Right atrium auricular region (tissue), 2 donors: ENCODE results near the gene SRSF2. TPM values are rescaled to one million over a fixed set of nuclear protein-coding genes. Genes with fewer than 3 reads are reported as not detected.

Source experiments
- DNase-seq: peaks from one replicate; pipeline ENCODE4 v3.0.0-alpha.2; 2019; ENCODE audit warnings: low spot score
- H3K27ac ChIP-seq, 2 donors: fragments of 200-600 bp; sonication (generic); 1 replicate in 1 of 2; 2 replicates in 1 of 2; pipeline ENCODE4 v1.5.1; 2016 to 2019
- H3K27me3 ChIP-seq, 2 donors: fragments of 200-600 bp; sonication (generic); one replicate each; pipeline versions ENCODE4 v1.5.1 to v1.6.0; 2017 to 2019
- H3K36me3 ChIP-seq: fragments of 200-600 bp; sonication (generic); one replicate; pipeline ENCODE4 v1.5.1; 2016
- H3K4me1 ChIP-seq, 2 donors: fragments of 200-600 bp; sonication (generic); one replicate each; pipeline versions ENCODE4 v1.5.1 to v1.6.0; 2017 to 2019
- H3K4me3 ChIP-seq, 2 donors: fragments of 200-600 bp; sonication (generic); 1 replicate in 1 of 2; 2 replicates in 1 of 2; pipeline ENCODE4 v1.5.1; 2017 to 2019; ENCODE audit warnings: mild to moderate bottlenecking in 1 of 2, moderate library complexity in 1 of 2
- H3K9me3 ChIP-seq, 2 donors: fragments of 200-600 bp; sonication (generic); one replicate each; pipeline ENCODE4 v1.5.1; 2019
- total RNA-seq, 2 donors: library from RNA; depleted of rRNA; stranded (reverse); fragments of >200 nt; gene quantifications; one replicate each; pipeline ENCODE4 v1.1.0, GENCODE V29; 2016
- TF ChIP-seq, protein P1 (sequence below), 2 donors: fragments of 200-600 bp; sonication (generic); IDR thresholded peaks; one replicate each; pipeline ENCODE4 v1.5.1; 2019; ENCODE audit warnings: antibody characterized with exemption in 2 of 2

The SRSF2 gene
- total RNA-seq, 2 donors from 2014 or later = 78.3 to 135 TPM

DNA sequence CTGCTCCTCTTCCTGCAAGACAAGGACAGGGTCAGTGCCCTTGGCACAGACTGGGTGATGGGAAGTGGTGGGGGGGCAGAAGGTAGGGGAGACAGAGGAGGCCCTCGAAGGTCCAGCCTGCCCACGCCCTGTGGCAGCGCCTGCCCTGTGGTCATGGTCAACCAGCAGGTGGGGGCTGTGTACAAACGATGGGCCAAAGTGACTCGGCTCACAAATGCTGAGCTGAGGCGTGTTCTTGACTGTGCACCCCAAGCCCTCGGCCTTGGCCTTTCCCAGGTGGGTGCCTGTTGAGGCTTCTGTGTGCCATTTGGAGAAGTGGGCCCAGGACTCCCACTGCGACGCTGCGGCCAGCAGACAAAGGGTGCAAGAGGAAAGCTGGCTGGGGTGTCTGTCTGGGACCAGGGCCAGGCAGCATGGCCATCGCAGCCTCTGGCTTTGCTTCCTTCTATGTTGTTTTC is 48.9 kb downstream of the SRSF2 start:
- Histone ChIP-seq H3K27me3 (no peaks in the 10 kb centered on the region), H3K27ac (peak overlapping the region; percentile 93 to 98), H3K4me1 (peaks cover 0 to 100% of the 10 kb centered on the region in 2 donors), H3K9me3 (no peaks in the 10 kb centered on the region), H3K36me3 (peaks cover 30% of the 10 kb centered on the region), H3K4me3 (peak overlapping the region in 1 of 2 donors; percentile 5)
- DNase-seq = no peak
- TF ChIP-seq, protein P1, sequence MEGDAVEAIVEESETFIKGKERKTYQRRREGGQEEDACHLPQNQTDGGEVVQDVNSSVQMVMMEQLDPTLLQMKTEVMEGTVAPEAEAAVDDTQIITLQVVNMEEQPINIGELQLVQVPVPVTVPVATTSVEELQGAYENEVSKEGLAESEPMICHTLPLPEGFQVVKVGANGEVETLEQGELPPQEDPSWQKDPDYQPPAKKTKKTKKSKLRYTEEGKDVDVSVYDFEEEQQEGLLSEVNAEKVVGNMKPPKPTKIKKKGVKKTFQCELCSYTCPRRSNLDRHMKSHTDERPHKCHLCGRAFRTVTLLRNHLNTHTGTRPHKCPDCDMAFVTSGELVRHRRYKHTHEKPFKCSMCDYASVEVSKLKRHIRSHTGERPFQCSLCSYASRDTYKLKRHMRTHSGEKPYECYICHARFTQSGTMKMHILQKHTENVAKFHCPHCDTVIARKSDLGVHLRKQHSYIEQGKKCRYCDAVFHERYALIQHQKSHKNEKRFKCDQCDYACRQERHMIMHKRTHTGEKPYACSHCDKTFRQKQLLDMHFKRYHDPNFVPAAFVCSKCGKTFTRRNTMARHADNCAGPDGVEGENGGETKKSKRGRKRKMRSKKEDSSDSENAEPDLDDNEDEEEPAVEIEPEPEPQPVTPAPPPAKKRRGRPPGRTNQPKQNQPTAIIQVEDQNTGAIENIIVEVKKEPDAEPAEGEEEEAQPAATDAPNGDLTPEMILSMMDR (IDR thresholded peaks at IDR 0.05) = peak in 1 of 2 donors; percentile 34

DNA sequence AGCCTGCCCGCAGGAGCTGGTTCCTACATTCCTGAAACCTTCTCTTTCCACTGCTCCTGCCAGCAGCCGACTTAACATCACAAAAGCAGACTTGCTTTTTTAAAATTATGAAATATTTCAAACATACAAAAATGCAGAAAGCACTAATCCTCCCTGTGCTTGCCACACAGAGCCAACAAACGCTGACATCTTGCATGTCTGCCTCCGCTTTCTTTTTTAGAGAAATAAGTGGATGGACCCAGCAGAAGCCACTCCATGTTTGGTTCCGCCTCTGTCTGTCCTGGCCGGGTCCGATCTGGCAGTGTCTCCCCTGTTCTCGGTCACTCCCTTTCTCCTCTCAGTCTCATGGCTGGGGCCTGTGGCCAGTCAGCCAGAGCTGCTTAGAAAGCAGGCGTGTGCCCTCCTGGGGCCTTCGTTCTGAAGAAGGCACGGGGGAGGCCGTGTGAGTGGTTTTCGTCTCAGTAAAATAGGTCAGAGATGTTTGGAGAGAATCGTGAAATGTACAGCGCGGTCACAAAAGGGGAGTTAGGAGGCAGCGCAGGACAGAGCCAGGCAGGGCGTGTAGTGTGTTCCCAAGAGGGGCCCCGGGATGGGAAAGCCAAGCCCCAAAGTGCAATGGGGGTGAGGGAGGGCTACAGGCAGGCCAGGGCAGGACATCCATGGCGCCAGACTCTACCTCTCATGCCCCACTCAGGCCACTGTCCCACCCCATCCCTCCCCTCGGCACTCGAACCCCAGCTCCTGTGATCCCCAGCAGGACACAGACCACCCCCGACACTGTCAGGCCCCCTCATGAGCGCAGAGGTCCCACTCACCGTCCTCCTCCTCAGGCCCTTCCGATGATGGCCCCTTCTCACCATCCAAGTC is 49.6 kb downstream of the SRSF2 start:
- Histone ChIP-seq H3K4me1 (peaks cover 0 to 100% of the 10 kb centered on the region in 2 donors), H3K27ac (peak overlapping the region; percentile 93 to 98), H3K9me3 (no peaks in the 10 kb centered on the region), H3K27me3 (no peaks in the 10 kb centered on the region), H3K36me3 (peaks cover 37% of the 10 kb centered on the region), H3K4me3 (peak overlapping the region in 1 of 2 donors; percentile 5)
- peak; percentile 81 for DNase-seq
- TF ChIP-seq, protein P1 (IDR thresholded peaks at IDR 0.05) = no peak

DNA sequence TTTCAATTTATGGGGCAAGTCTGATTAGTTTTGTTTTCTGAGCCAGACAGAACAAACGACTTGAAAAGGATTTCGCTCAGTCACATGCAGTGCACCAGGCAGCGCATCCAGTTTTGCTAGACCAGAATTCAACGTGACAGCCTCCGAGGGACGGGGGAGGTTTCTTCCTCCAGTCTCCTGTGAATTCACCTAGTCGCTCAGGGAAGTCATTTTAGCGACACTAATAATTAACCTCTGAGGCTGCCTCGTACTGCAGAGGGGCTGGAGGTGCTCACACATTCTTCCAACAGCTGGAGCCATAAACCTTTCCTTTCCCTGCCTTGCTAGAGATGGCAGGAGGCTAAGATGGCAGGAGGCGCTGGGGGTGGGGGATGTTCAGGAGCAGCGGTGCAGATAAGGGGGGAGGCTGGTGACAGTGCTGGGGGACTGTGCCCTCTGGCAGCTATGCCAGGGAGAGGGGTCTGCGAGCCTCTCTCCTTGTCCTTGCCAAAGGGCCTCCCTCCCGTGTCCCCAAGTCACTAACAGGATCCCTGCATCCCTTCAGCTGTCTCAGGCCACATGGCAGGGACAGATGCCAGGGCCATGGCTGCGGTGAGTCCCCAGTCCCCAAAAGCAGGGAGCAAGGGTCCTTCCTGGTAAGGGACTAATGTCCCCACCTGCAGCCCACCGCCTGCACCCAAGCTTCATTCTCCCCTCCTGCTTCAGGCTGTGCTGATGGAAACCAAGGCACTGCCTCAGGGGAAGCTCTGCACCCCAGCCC is 50.4 kb downstream of the SRSF2 start:
- no peaks in the 10 kb centered on the region for H3K9me3 ChIP-seq
- peak overlapping the region; percentile 93 to 98 for H3K27ac ChIP-seq
- peaks cover 0 to 100% of the 10 kb centered on the region in 2 donors for H3K4me1 ChIP-seq
- H3K36me3 ChIP-seq = peaks cover 42% of the 10 kb centered on the region
- no peak for DNase-seq
- H3K27me3 ChIP-seq = no peaks in the 10 kb centered on the region
- no peak overlapping the region for H3K4me3 ChIP-seq
- TF ChIP-seq, protein P1 (IDR thresholded peaks at IDR 0.05) = no peak

DNA sequence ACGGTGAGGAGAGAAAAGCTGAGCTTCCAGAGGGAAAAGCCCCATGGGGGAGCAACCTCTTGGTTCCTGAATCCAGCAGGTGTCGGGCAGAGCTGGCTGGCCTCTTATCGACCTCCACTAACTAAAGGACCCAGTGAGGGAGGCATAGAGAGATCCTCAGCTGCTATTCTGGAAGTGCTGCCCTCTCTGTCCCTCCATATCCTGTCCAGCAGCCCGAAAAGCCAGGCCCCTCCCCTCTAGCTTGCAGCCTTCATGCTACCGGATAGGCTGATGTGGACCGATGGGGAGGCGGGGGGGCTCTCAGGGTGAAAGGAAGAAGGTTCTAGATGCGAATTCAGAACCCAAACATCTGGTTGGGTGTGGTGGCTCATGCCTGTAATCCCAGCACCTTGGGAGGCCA is 51.3 kb downstream of the SRSF2 start:
- no peaks in the 10 kb centered on the region for H3K9me3 ChIP-seq
- no peaks in the 10 kb centered on the region for H3K27me3 ChIP-seq
- DNase-seq = no peak
- H3K4me3 ChIP-seq = no peak overlapping the region
- peaks cover 45% of the 10 kb centered on the region for H3K36me3 ChIP-seq
- TF ChIP-seq, protein P1 (IDR thresholded peaks at IDR 0.05) = no peak
- peaks cover 0 to 100% of the 10 kb centered on the region in 2 donors for H3K4me1 ChIP-seq
- peak overlapping the region; percentile 93 to 98 for H3K27ac ChIP-seq

DNA sequence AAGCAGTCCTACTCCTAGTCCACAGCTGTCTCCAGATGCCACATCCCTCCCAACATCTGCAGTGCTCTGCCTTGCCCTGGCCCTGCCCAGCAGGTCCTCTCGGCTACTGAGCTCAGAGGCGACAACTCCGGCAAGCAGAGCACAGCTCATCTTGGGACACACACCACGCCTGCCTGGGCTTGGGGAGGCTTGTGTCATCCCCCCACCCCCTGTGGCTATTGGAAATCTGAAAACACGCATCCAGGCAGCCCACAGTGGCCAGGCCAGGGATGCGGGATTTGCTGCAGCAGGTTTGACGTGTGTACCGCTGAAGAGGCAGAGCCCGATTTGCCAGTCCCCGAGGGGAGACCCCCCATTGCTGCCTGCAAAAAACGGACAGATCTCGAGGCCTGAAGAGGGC is 51.8 kb downstream of the SRSF2 start:
- H3K27ac ChIP-seq = peak overlapping the region; percentile 93 to 98
- H3K36me3 ChIP-seq = peaks cover 49% of the 10 kb centered on the region

More for the DNA sequence above, 51.8 kb downstream of the SRSF2 start:
- no peak overlapping the region for H3K4me3 ChIP-seq
- DNase-seq = no peak
- H3K27me3 ChIP-seq = no peaks in the 10 kb centered on the region
- TF ChIP-seq, protein P1 (IDR thresholded peaks at IDR 0.05) = no peak
- H3K9me3 ChIP-seq = no peaks in the 10 kb centered on the region
- peaks cover 0 to 97% of the 10 kb centered on the region in 2 donors for H3K4me1 ChIP-seq
